Peyer's patch (tissue), 4 donors: ENCODE data around the gene UROC1. TPM values are rescaled to one million over a fixed set of nuclear protein-coding genes. Genes with fewer than 3 reads are reported as not detected.

ENCODE experiments used
- DNase-seq, 3 donors: peaks; one replicate each; pipeline ENCODE4 v3.0.0-alpha.2; 2017 to 2019
- H3K27ac ChIP-seq, 4 donors: fragments of 200-600 bp; sonication (generic); one replicate each; pipeline ENCODE4 v1.5.1; 2016 to 2019
- H3K27me3 ChIP-seq, 2 donors: fragments of 200-600 bp; sonication (generic); one replicate each; pipeline ENCODE4 v1.5.1; 2019
- H3K36me3 ChIP-seq, 3 donors: fragments of 200-600 bp; sonication (generic); one replicate each; pipeline ENCODE4 v1.5.1; 2016 to 2019
- H3K4me1 ChIP-seq, 4 donors: fragments of 200-600 bp; sonication (generic); one replicate each; pipeline ENCODE4 v1.5.1; 2016 to 2019
- H3K4me3 ChIP-seq, 4 donors: fragments of 200-600 bp; sonication (generic); 1 replicate in 3 of 4; 2 replicates in 1 of 4; pipeline ENCODE4 v1.5.1; 2016 to 2019; ENCODE audit warnings: mild to moderate bottlenecking in 1 of 4
- H3K9me3 ChIP-seq, 4 donors: fragments of 200-600 bp; sonication (generic); one replicate each; pipeline ENCODE4 v1.5.1; 2016 to 2019; ENCODE audit warnings: mild to moderate bottlenecking in 1 of 4
- POLR2A ChIP-seq, 2 donors: fragments of 450-650 bp; IDR thresholded peaks; one replicate each; pipeline ENCODE4 v1.5.1; 2017; ENCODE audit warnings: antibody characterized with exemption in 2 of 2, mild to moderate bottlenecking in 2 of 2, moderate library complexity in 2 of 2
- total RNA-seq, 4 donors: library from RNA; depleted of rRNA; stranded (reverse); fragments of >200 nt; gene quantifications; one replicate each; pipeline ENCODE4 v1.1.0, GENCODE V29; 2016
- TF ChIP-seq, protein P1 (sequence below), 6 experiments: fragments of 450-650 bp in 4 of 6; fragments of 200-600 bp in 2 of 6; sonication (generic) in 1 of 6; IDR thresholded peaks; one replicate each; pipeline ENCODE4 v1.5.1; 2017 to 2019; ENCODE audit warnings: antibody characterized with exemption in 6 of 6, mild to moderate bottlenecking in 3 of 6, moderate library complexity in 1 of 6

UROC1 gene
- total RNA-seq, 4 donors from 2014 or later = not detected

DNA sequence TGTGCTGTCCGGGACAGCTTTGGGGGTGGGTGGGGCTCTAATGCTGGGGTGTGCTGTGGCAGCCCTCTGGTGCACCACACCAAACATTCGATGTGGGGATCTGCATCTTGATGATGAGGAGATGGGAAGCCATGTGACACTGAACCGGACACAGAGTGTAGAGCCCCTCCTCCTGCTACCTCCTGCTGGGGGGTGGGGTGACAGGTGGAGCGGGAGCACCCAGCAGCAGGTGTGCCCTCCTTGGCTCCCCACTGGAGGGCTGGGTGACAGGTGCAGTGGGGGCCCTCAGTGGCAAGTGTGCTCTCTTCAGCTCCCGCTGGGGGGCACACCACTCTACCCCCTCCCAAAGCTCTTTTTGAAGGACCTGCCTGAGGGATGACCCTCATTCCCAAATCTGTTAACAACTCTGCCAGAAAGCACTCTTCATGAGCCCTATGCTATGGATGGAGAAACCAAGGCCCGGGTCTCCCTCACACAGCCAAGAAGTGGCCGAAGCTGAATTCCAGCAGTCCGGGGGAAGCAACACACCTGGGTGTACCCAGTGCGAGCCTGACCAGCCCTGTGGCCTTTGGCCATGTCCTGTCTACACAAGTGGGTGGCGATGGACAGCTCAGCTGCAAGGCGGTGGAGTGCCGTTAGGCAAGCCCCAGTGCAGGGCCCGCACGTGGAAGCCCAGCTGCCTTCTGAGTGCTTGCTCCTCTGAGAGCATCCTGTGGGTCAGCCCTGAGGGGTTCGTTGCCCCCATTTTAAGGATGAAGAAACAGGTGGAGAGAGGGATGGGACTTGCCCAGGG is 609 bp upstream of the UROC1 start:
- no peaks in the 10 kb centered on the region for H3K9me3 ChIP-seq
- peak in 1 of 3 donors; percentile 38 for DNase-seq
- no peaks in the 10 kb centered on the region for H3K27me3 ChIP-seq
- H3K27ac ChIP-seq = no peak overlapping the region
- no peak overlapping the region for H3K4me3 ChIP-seq
- no peak for TF ChIP-seq POLR2A (IDR thresholded peaks at IDR 0.05)
- TF ChIP-seq, protein P1, sequence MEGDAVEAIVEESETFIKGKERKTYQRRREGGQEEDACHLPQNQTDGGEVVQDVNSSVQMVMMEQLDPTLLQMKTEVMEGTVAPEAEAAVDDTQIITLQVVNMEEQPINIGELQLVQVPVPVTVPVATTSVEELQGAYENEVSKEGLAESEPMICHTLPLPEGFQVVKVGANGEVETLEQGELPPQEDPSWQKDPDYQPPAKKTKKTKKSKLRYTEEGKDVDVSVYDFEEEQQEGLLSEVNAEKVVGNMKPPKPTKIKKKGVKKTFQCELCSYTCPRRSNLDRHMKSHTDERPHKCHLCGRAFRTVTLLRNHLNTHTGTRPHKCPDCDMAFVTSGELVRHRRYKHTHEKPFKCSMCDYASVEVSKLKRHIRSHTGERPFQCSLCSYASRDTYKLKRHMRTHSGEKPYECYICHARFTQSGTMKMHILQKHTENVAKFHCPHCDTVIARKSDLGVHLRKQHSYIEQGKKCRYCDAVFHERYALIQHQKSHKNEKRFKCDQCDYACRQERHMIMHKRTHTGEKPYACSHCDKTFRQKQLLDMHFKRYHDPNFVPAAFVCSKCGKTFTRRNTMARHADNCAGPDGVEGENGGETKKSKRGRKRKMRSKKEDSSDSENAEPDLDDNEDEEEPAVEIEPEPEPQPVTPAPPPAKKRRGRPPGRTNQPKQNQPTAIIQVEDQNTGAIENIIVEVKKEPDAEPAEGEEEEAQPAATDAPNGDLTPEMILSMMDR (IDR thresholded peaks at IDR 0.05) = no peak
- no peaks in the 10 kb centered on the region for H3K36me3 ChIP-seq
- H3K4me1 ChIP-seq = peaks cover 0 to under 1% (median 0%) of the 10 kb centered on the region in 4 donors

DNA sequence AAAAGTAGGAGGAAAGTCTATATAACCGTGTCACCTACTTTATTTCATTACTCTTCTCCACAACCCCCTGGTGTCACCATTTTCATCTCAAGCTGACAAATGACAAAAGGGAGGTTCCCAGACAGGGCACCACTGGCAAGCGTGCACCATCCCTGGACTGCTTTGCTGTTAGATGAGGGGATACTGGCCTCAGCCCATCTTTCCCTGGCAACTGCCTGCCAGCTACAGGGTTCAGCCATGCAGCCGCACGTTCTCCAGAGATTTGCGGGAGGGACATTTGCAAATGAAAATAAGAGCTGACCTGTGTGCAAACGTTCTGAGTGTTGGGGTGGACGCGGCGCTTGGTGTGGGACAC is 660 bp downstream of the UROC1 start:
- H3K27ac ChIP-seq = no peak overlapping the region
- no peaks in the 10 kb centered on the region for H3K4me1 ChIP-seq
- H3K27me3 ChIP-seq = no peaks in the 10 kb centered on the region
- no peaks in the 10 kb centered on the region for H3K36me3 ChIP-seq
- no peak overlapping the region for H3K4me3 ChIP-seq
- no peaks in the 10 kb centered on the region for H3K9me3 ChIP-seq
- no peak for TF ChIP-seq POLR2A (IDR thresholded peaks at IDR 0.05)
- TF ChIP-seq, protein P1 (IDR thresholded peaks at IDR 0.05) = no peak
- no peak for DNase-seq

DNA sequence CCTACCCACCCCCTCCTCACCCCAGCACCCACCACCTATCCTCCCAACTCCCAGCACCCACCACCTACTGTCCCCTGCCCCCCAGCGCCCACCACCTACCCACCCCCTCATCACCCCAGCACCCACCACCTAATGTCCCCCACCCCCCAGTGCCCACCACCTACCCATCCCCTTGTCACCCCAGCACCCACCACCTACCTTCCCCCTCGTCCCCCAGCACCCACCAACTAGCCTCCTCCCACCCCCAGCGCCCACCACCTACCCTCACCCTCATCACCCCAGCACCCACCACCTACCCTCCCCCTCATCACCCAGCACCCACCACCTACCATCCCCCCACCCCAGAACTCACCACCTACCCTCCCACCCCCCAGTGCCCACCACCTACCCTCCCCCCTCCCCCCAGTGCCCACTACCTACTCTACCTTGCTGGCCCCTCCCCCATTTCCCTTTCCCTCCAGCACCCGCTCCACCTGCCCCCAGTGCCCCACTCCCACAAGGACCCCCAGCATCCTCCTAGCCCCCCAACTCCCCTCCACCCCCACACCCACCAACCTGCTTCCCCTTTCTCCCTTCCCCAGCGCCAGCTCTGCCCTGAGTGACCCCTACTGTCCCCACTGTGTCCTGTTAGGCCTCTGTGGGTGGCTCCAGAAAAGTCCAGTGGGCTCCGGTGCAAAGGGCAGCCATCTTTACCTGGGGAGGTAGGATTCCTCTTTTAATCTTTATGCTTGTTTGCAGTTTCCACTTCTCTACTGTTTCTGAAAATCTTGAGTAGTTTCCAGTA is 1.2 kb downstream of the UROC1 start:
- DNase-seq = peak in 1 of 3 donors; percentile 29
- Histone ChIP-seq H3K9me3 (no peaks in the 10 kb centered on the region), H3K4me3 (no peak overlapping the region)

DNA sequence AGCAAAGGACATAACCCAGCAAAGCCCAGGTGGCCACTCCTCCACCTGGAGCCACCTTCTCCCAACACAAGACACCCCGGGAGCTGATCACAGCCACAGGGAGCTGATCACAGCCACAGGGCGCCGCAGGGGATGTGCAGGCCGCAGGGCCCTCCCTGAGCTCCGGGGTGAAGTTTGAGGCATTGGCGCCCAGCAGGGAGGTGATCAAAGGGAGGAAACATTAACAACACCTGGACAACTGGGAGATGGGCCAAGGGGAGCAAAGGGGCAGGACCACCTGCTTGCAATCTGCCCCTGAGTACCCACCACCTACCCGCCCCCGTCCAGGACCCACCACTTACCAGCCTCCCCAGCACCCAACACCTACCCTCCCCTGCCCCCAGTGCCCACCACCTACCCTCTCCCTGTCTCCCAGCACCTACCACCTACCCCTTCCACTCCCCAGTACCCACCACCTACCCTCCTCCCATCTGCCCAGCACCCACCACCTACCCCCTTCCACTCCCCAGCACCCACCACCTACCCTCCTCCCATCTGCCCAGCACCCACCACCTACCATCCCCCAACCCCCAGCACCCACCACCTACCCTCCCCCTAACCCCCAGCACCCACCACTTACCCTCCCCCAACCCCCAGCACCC is 2.4 kb downstream of the UROC1 start:
- no peaks in the 10 kb centered on the region for H3K36me3 ChIP-seq
- H3K27ac ChIP-seq = no peak overlapping the region
- no peak overlapping the region for H3K4me3 ChIP-seq
- TF ChIP-seq POLR2A (IDR thresholded peaks at IDR 0.05) = no peak
- TF ChIP-seq, protein P1 (IDR thresholded peaks at IDR 0.05) = no peak
- H3K9me3 ChIP-seq = no peaks in the 10 kb centered on the region
- no peaks in the 10 kb centered on the region for H3K27me3 ChIP-seq
- H3K4me1 ChIP-seq = no peaks in the 10 kb centered on the region
- peak in 1 of 3 donors; percentile 34 for DNase-seq

More for the DNA sequence above, 1.2 kb downstream of the UROC1 start:
- H3K27ac ChIP-seq = no peak overlapping the region
- no peaks in the 10 kb centered on the region for H3K27me3 ChIP-seq
- TF ChIP-seq, protein P1 (IDR thresholded peaks at IDR 0.05) = no peak
- no peak for TF ChIP-seq POLR2A (IDR thresholded peaks at IDR 0.05)
- H3K36me3 ChIP-seq = no peaks in the 10 kb centered on the region
- H3K4me1 ChIP-seq = no peaks in the 10 kb centered on the region

GRCh38 chr3:126514161-126514560 is 3.4 kb downstream of the UROC1 start:
- Histone ChIP-seq H3K27me3 (no peaks in the 10 kb centered on the region), H3K27ac (no peak overlapping the region), H3K36me3 (no peaks in the 10 kb centered on the region), H3K4me1 (no peaks in the 10 kb centered on the region), H3K9me3 (no peaks in the 10 kb centered on the region), H3K4me3 (no peak overlapping the region)
- no peak for TF ChIP-seq POLR2A (IDR thresholded peaks at IDR 0.05)
- TF ChIP-seq, protein P1 (IDR thresholded peaks at IDR 0.05) = no peak
- DNase-seq = peak in 1 of 3 donors; percentile 26
